Measurements from ENCODE around the gene PROB1.

DNA sequence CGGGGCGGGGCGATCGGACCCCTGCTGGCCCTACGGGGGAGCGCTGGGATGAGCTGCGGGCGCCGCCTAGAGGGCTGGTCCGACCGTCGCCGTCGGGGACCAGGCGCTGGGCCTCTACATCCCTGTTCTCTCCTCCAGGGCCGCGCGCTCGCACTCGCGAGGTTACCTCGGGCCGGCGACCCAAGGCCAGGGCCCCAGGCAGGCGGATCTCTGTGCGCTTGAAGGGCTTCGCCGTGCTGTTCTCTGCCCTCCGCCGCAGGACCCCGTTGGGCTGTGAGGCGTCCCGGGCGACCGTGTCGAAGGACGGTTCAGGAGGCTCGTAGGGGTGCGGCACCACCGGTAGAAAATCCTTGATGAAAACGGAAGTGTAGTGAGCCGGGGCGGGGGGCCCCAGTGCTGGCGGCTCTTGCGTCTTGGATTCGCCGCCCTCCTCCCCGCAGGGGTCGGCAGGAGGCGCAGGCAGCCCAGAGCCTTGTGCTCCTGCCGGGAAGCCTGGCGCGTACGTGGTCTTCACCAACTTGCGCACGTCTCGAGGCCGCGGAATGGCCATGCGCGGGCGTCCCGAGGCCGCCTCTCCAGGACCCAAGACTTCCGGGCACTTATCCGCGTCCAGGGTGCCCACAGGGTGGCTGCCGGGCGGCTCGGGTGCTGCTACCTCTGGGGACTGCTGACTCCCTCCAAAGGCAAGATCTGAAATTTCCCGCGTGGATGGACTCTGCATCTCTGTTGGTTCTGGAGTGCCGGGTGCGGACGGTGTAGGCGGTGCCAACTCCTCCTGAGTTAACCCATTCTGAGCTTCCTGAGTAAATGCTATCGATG, 2.0 kb downstream of the PROB1 start:
- TF ChIP-seq, protein P1, sequence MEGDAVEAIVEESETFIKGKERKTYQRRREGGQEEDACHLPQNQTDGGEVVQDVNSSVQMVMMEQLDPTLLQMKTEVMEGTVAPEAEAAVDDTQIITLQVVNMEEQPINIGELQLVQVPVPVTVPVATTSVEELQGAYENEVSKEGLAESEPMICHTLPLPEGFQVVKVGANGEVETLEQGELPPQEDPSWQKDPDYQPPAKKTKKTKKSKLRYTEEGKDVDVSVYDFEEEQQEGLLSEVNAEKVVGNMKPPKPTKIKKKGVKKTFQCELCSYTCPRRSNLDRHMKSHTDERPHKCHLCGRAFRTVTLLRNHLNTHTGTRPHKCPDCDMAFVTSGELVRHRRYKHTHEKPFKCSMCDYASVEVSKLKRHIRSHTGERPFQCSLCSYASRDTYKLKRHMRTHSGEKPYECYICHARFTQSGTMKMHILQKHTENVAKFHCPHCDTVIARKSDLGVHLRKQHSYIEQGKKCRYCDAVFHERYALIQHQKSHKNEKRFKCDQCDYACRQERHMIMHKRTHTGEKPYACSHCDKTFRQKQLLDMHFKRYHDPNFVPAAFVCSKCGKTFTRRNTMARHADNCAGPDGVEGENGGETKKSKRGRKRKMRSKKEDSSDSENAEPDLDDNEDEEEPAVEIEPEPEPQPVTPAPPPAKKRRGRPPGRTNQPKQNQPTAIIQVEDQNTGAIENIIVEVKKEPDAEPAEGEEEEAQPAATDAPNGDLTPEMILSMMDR (IDR thresholded peaks at IDR 0.05; ENCODE audit: insufficient read depth, low read length, poor library complexity, severe bottlenecking), result peak; percentile 58
- TF ChIP-seq EZH2phosphoT487 (conservative IDR thresholded peaks at IDR 0.05; ENCODE audit: low read length), result no peak

All from SU-DHL-6 (cell line).